Neural cell (in vitro differentiated cells): ENCODE data around the gene SEMA6A. TPM values are rescaled to one million over a fixed set of nuclear protein-coding genes. Genes with fewer than 3 reads are reported as not detected.

ENCODE experiments used
- H2AFZ ChIP-seq: fragments of 200-600, 300-800 bp; sonication (generic), shearing (Covaris generic); 2 replicates; pipeline ENCODE4 v1.6.0; 2014; ENCODE audit warnings: low read depth, mild to moderate bottlenecking, antibody characterized with exemption, low read length, moderate library complexity
- H3F3A ChIP-seq: fragments of 200-600 bp; shearing (Covaris generic); 2 replicates; pipeline ENCODE4 v1.6.1; 2016; ENCODE audit warnings: mild to moderate bottlenecking, moderate library complexity, mixed read lengths, antibody characterized with exemption, low read length; ENCODE audit not compliant: insufficient read depth, poor library complexity, severe bottlenecking
- H3K27ac ChIP-seq: fragments of 200-600, 300-800 bp; sonication (generic), shearing (Covaris generic); 2 replicates; pipeline ENCODE4 v1.5.1; 2014; ENCODE audit warnings: mild to moderate bottlenecking, low read length, moderate library complexity
- H3K27me3 ChIP-seq: fragments of 300-800, 200-600 bp; sonication (generic), shearing (Covaris generic); 2 replicates; pipeline ENCODE4 v1.6.0; 2014; ENCODE audit warnings: mild to moderate bottlenecking, low read depth, low read length, moderate library complexity; ENCODE audit not compliant: insufficient read depth
- H3K36me3 ChIP-seq: fragments of 300-800, 200-600 bp; sonication (generic), shearing (Covaris generic); 2 replicates; pipeline ENCODE4 v1.5.1; 2014; ENCODE audit warnings: mild to moderate bottlenecking, antibody characterized with exemption, low read length, moderate library complexity; ENCODE audit not compliant: insufficient read depth
- H3K4me2 ChIP-seq: fragments of 300-800, 200-600 bp; sonication (generic), shearing (Covaris generic); 2 replicates; pipeline ENCODE4 v1.6.0; 2014; ENCODE audit warnings: mild to moderate bottlenecking, low read length
- H3K4me3 ChIP-seq: fragments of 300-800, 200-600 bp; sonication (generic), shearing (Covaris generic); 2 replicates; pipeline ENCODE4 v1.5.1; 2014; ENCODE audit warnings: mild to moderate bottlenecking, low read length, moderate library complexity
- H3K79me2 ChIP-seq: fragments of 200-600 bp; shearing (Covaris generic); replicated peaks from 2 replicates; pipeline ENCODE4 v1.6.0; 2014; ENCODE audit warnings: mild to moderate bottlenecking, low read length, moderate library complexity; ENCODE audit not compliant: insufficient read depth
- H3K9ac ChIP-seq: fragments of 300-800, 200-600 bp; sonication (generic), shearing (Covaris generic); 2 replicates; pipeline ENCODE4 v1.6.1; 2016; ENCODE audit warnings: mild to moderate bottlenecking, low read length, mixed read lengths
- H3K9me2 ChIP-seq: fragments of 200-600 bp; shearing (Covaris generic); 2 replicates; pipeline ENCODE4 v1.6.1; 2016; ENCODE audit warnings: mild to moderate bottlenecking, low read length, mixed read lengths; ENCODE audit not compliant: insufficient read depth
- H3K9me3 ChIP-seq: fragments of 200-600, 300-800 bp; sonication (generic), shearing (Covaris generic); 2 replicates; pipeline ENCODE4 v1.6.1; 2016; ENCODE audit warnings: mild to moderate bottlenecking, mixed run types, low read length, moderate library complexity, mixed read lengths
- H4K20me1 ChIP-seq: fragments of 200-600 bp; shearing (Covaris generic); 2 replicates; pipeline ENCODE4 v1.6.1; 2016; ENCODE audit warnings: mild to moderate bottlenecking, mixed run types; ENCODE audit not compliant: insufficient read depth
- EP300 ChIP-seq: fragments of 450-650 bp; conservative IDR thresholded peaks from 2 replicates; pipeline ENCODE4 v1.6.1; 2014; ENCODE audit warnings: antibody characterized with exemption, mild to moderate bottlenecking, moderate library complexity; ENCODE audit not compliant: poor library complexity, severe bottlenecking
- EZH2 ChIP-seq: fragments of 200-600, 300-800 bp; shearing (Covaris generic), sonication (generic); IDR thresholded peaks from 2 replicates; pipeline ENCODE4 v1.6.1; 2014; ENCODE audit warnings: antibody characterized with exemption, low read length, borderline replicate concordance, mild to moderate bottlenecking; ENCODE audit not compliant: insufficient read depth, poor library complexity, severe bottlenecking
- MXI1 ChIP-seq: fragments of 450-650 bp; conservative IDR thresholded peaks from 2 replicates; pipeline ENCODE4 v1.6.1; 2014; ENCODE audit warnings: antibody characterized with exemption, mild to moderate bottlenecking; ENCODE audit not compliant: poor library complexity, severe bottlenecking
- POLR2AphosphoS5 ChIP-seq: IDR thresholded peaks from 2 replicates; pipeline ENCODE4 v1.6.1; 2012
- RAD21 ChIP-seq: fragments of 450-650 bp; conservative IDR thresholded peaks from 2 replicates; pipeline ENCODE4 v1.6.1; 2014; ENCODE audit warnings: antibody characterized with exemption, mild to moderate bottlenecking, moderate library complexity
- SMC3 ChIP-seq: fragments of 450-650 bp; conservative IDR thresholded peaks from 2 replicates; pipeline ENCODE4 v1.6.1; 2014; ENCODE audit warnings: antibody characterized with exemption, mild to moderate bottlenecking, moderate library complexity; ENCODE audit not compliant: poor library complexity
- TAF1 ChIP-seq: IDR thresholded peaks from 2 replicates; pipeline ENCODE4 v1.6.1; 2012; ENCODE audit warnings: low read depth
- polyA plus RNA-seq: library from polyadenylated mRNA; depleted of rRNA; stranded (reverse); fragments of >200 nt; gene quantifications from 2 replicates; pipeline ENCODE4 v1.2.3, GENCODE V29; 2014
- TF ChIP-seq, protein P1 (sequence below): IDR thresholded peaks from 2 replicates; pipeline ENCODE4 v1.6.1; 2012; ENCODE audit warnings: borderline replicate concordance
- TF ChIP-seq, protein P2 (sequence below): fragments of 450-650 bp; IDR thresholded peaks from 2 replicates; pipeline ENCODE4 v1.5.1; 2014; ENCODE audit warnings: antibody characterized with exemption, mild to moderate bottlenecking, moderate library complexity; ENCODE audit not compliant: poor library complexity, severe bottlenecking

Gene SEMA6A
- polyA plus RNA-seq, 1 donor from 2014 or later: 6.5 TPM

DNA sequence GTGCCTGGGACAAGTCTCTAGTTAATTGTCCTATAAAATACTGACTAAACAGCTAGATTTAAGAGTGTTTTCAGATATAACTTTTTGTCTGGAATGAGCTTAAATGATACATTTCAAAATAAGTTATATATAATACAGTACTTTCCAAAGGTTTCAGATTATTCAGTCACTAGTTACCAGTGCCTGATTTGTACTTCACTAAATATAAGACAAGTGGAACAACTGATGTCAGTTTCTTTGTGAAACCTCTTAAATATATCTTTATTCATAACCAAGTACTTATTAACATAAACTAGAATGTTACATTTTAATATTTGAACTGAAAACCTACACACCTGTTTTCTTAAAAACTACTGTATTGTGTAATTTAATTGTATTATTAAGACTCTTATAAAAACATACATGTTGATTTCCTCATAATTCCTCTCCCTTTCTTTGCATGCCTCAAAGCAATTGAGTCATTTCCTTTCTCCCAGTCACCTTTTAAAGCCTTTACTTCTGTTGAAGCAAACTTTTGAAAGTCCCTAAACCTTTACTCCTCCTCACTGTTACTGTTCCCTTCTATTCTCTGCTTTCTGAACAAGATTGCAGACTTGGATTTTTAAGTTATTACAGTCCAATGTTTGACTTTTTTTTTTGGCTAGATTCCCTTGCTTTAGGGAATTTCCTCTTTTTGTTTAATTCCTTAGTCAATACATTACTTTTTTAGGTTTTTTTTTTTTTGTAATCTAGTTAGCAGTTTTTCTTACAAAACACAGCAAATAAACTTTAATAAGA is 8.7 kb upstream of the SEMA6A start:
- no peaks in the 10 kb centered on the region for H3K36me3 ChIP-seq
- no peak overlapping the region for H2AFZ ChIP-seq
- H3K27ac ChIP-seq: no peak overlapping the region
- no peaks in the 10 kb centered on the region for H3K79me2 ChIP-seq
- no peaks in the 10 kb centered on the region for H3K27me3 ChIP-seq
- H3K9ac ChIP-seq: no peak overlapping the region
- no peaks in the 10 kb centered on the region for H4K20me1 ChIP-seq
- no peaks in the 10 kb centered on the region for H3K9me2 ChIP-seq
- H3F3A ChIP-seq: no peaks in the 10 kb centered on the region
- no peak overlapping the region for H3K4me2 ChIP-seq
- no peak overlapping the region for H3K4me3 ChIP-seq
- no peaks in the 10 kb centered on the region for H3K9me3 ChIP-seq
- no peak for TF ChIP-seq EP300
- no peak for TF ChIP-seq MXI1
- no peak for TF ChIP-seq POLR2AphosphoS5
- TF ChIP-seq, protein P1, sequence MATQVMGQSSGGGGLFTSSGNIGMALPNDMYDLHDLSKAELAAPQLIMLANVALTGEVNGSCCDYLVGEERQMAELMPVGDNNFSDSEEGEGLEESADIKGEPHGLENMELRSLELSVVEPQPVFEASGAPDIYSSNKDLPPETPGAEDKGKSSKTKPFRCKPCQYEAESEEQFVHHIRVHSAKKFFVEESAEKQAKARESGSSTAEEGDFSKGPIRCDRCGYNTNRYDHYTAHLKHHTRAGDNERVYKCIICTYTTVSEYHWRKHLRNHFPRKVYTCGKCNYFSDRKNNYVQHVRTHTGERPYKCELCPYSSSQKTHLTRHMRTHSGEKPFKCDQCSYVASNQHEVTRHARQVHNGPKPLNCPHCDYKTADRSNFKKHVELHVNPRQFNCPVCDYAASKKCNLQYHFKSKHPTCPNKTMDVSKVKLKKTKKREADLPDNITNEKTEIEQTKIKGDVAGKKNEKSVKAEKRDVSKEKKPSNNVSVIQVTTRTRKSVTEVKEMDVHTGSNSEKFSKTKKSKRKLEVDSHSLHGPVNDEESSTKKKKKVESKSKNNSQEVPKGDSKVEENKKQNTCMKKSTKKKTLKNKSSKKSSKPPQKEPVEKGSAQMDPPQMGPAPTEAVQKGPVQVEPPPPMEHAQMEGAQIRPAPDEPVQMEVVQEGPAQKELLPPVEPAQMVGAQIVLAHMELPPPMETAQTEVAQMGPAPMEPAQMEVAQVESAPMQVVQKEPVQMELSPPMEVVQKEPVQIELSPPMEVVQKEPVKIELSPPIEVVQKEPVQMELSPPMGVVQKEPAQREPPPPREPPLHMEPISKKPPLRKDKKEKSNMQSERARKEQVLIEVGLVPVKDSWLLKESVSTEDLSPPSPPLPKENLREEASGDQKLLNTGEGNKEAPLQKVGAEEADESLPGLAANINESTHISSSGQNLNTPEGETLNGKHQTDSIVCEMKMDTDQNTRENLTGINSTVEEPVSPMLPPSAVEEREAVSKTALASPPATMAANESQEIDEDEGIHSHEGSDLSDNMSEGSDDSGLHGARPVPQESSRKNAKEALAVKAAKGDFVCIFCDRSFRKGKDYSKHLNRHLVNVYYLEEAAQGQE: no peak
- no peak for TF ChIP-seq RAD21
- no peak for TF ChIP-seq EZH2
- no peak for TF ChIP-seq TAF1
- TF ChIP-seq, protein P2, sequence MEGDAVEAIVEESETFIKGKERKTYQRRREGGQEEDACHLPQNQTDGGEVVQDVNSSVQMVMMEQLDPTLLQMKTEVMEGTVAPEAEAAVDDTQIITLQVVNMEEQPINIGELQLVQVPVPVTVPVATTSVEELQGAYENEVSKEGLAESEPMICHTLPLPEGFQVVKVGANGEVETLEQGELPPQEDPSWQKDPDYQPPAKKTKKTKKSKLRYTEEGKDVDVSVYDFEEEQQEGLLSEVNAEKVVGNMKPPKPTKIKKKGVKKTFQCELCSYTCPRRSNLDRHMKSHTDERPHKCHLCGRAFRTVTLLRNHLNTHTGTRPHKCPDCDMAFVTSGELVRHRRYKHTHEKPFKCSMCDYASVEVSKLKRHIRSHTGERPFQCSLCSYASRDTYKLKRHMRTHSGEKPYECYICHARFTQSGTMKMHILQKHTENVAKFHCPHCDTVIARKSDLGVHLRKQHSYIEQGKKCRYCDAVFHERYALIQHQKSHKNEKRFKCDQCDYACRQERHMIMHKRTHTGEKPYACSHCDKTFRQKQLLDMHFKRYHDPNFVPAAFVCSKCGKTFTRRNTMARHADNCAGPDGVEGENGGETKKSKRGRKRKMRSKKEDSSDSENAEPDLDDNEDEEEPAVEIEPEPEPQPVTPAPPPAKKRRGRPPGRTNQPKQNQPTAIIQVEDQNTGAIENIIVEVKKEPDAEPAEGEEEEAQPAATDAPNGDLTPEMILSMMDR: no peak
- TF ChIP-seq SMC3: no peak

DNA sequence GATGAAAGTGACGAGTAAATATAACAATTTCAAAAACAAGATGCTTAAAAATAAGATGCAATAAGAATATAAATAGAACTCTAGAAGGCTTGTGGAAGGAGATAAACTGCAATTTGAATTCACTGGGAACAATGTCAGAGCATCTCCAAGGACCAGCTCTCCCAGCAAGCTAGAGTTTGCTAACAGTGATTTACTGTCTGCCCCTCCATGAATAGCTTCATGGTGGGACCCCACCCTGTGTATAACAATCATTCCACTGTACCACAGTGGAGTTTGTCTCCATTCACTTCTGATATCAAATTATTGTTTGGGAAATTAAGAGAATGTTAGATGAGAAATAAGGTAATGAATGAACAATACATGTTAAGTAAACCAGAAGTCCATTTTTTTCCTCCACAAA is 7.3 kb upstream of the SEMA6A start:
- no peak for TF ChIP-seq RAD21

More for the DNA sequence above, 7.3 kb upstream of the SEMA6A start:
- no peaks in the 10 kb centered on the region for H3K36me3 ChIP-seq
- H3K79me2 ChIP-seq: no peaks in the 10 kb centered on the region
- no peak overlapping the region for H3K4me3 ChIP-seq
- no peak overlapping the region for H2AFZ ChIP-seq
- H4K20me1 ChIP-seq: no peaks in the 10 kb centered on the region
- H3K27ac ChIP-seq: no peak overlapping the region
- no peaks in the 10 kb centered on the region for H3K9me2 ChIP-seq
- H3K9ac ChIP-seq: no peak overlapping the region
- no peak overlapping the region for H3K4me2 ChIP-seq
- no peaks in the 10 kb centered on the region for H3K27me3 ChIP-seq
- no peaks in the 10 kb centered on the region for H3F3A ChIP-seq
- H3K9me3 ChIP-seq: no peaks in the 10 kb centered on the region
